CD14-positive monocyte (primary cell): ENCODE measurements around the gene HLA-F. TPM values are rescaled to one million over a fixed set of nuclear protein-coding genes. Genes with fewer than 3 reads are reported as not detected.

Experiments used
- DNase-seq, 3 donors: peaks; one replicate each; pipeline ENCODE4 v3.0.0-alpha.2; 2011 to 2022
- H2AFZ ChIP-seq: 2 replicates; pipeline ENCODE4 v1.6.0; 2012; ENCODE audit warnings: mild to moderate bottlenecking, low read depth, low read length, inconsistent platforms; ENCODE audit not compliant: insufficient read depth, poor library complexity, severe bottlenecking
- H3K27ac ChIP-seq, 2 donors: 1 replicate in 1 of 2; 2 replicates in 1 of 2; pipeline ENCODE4 v1.5.1; 2012 to 2013; ENCODE audit warnings: low read length in 2 of 2, control low read depth in 1 of 2, inconsistent platforms in 1 of 2, low read depth in 1 of 2, mild to moderate bottlenecking in 1 of 2
- H3K27me3 ChIP-seq, 2 donors: one replicate each; pipeline versions ENCODE4 v1.6.0 to v1.6.1; 2011 to 2013; ENCODE audit warnings: low read length in 2 of 2; ENCODE audit not compliant: control insufficient read depth in 2 of 2, insufficient read depth in 2 of 2
- H3K36me3 ChIP-seq, 2 donors: replicated peaks in 1 of 2; 1 replicate in 1 of 2; 2 replicates in 1 of 2; pipeline versions ENCODE4 v1.5.1 to v1.6.1; 2012 to 2013; ENCODE audit warnings: low read length in 2 of 2, control low read depth in 1 of 2, inconsistent platforms in 1 of 2, mild to moderate bottlenecking in 1 of 2; ENCODE audit not compliant: insufficient read depth in 2 of 2, control insufficient read depth in 1 of 2
- H3K4me1 ChIP-seq, 2 donors: 1 replicate in 1 of 2; 2 replicates in 1 of 2; pipeline versions ENCODE4 v1.5.1 to v1.6.1; 2012 to 2013; ENCODE audit warnings: low read length in 2 of 2, control low read depth in 1 of 2, inconsistent platforms in 1 of 2, mild to moderate bottlenecking in 1 of 2, moderate library complexity in 1 of 2; ENCODE audit not compliant: insufficient read depth in 2 of 2, control insufficient read depth in 1 of 2
- H3K4me2 ChIP-seq: replicated peaks from 2 replicates; pipeline ENCODE3; 2012; ENCODE audit warnings: low read length, moderate library complexity, mild to moderate bottlenecking; ENCODE audit not compliant: poor library complexity, severe bottlenecking; ENCODE audit errors: extremely low read depth
- H3K4me3 ChIP-seq, 3 experiments: fragments of 200-600 bp in 1 of 3; sonication (generic) in 1 of 3; replicated peaks in 1 of 3; 1 replicate in 2 of 3; 2 replicates in 1 of 3; pipeline ENCODE4 v1.5.1; 2011 to 2013; ENCODE audit warnings: low read length in 3 of 3, mild to moderate bottlenecking in 3 of 3, control low read depth in 2 of 3, low read depth in 2 of 3, inconsistent platforms in 1 of 3, moderate library complexity in 1 of 3
- H3K79me2 ChIP-seq: 2 replicates; pipeline ENCODE4 v1.6.0; 2012; ENCODE audit warnings: mild to moderate bottlenecking, control low read depth, inconsistent platforms, low read length, moderate library complexity; ENCODE audit not compliant: insufficient read depth
- H3K9ac ChIP-seq: 2 replicates; pipeline ENCODE4 v1.6.0; 2017; ENCODE audit warnings: low read length, mild to moderate bottlenecking; ENCODE audit not compliant: insufficient read depth, poor library complexity, severe bottlenecking
- H3K9me3 ChIP-seq, 2 donors: replicated peaks in 1 of 2; 1 replicate in 1 of 2; 2 replicates in 1 of 2; pipeline versions ENCODE4 v1.5.1 to v1.6.1; 2012 to 2013; ENCODE audit warnings: low read length in 2 of 2, control low read depth in 1 of 2; ENCODE audit not compliant: control insufficient read depth in 1 of 2, insufficient read depth in 1 of 2
- H4K20me1 ChIP-seq: 2 replicates; pipeline ENCODE4 v1.6.0; 2012; ENCODE audit warnings: mild to moderate bottlenecking, low read length, control low read depth, moderate library complexity; ENCODE audit not compliant: insufficient read depth
- H3K27ac Mint-ChIP-seq, 7 donors: one replicate each; pipeline ENCODE4 v1.8.0; 2020; ENCODE audit warnings: mild to moderate bottlenecking in 7 of 7, mixed read lengths in 7 of 7, moderate library complexity in 6 of 7, inconsistent platforms in 2 of 7
- H3K27me3 Mint-ChIP-seq, 3 donors: one replicate each; pipeline ENCODE4 v1.8.0; 2021 to 2022; ENCODE audit warnings: low read depth in 3 of 3, mild to moderate bottlenecking in 3 of 3, mixed read lengths in 3 of 3, moderate library complexity in 3 of 3, inconsistent platforms in 1 of 3
- H3K36me3 Mint-ChIP-seq, 2 donors: one replicate each; pipeline ENCODE4 v1.8.0; 2020; ENCODE audit warnings: mixed read lengths in 2 of 2, inconsistent platforms in 1 of 2, mild to moderate bottlenecking in 1 of 2
- H3K4me1 Mint-ChIP-seq: one replicate; pipeline ENCODE4 v1.8.0; 2020; ENCODE audit warnings: mild to moderate bottlenecking, mixed read lengths
- H3K4me3 Mint-ChIP-seq, 2 donors: one replicate each; pipeline ENCODE4 v1.8.0; 2020; ENCODE audit warnings: mild to moderate bottlenecking in 2 of 2, mixed read lengths in 2 of 2, moderate library complexity in 1 of 2
- H3K9me3 Mint-ChIP-seq, 7 donors: one replicate each; pipeline ENCODE4 v1.8.0; 2020 to 2022; ENCODE audit warnings: mixed read lengths in 7 of 7, mild to moderate bottlenecking in 6 of 7, moderate library complexity in 6 of 7, inconsistent platforms in 2 of 7
- WGBS: methylation state at CpG from one replicate; pipeline ENCODE4 v1.1.5; 2013; ENCODE audit warnings: missing lambda C conversion rate; ENCODE audit not compliant: insufficient coverage; 5-methylcytosine and 5-hydroxymethylcytosine counted together
- intact Hi-C, 2 donors: fragments of 100-400 bp; cut with micrococcal nuclease; formaldehyde crosslinking; loops; one replicate each; pipeline versions ENCODE4 v1.15.0 to v1.15.1; 2023
- polyA plus RNA-seq, 3 donors: library from polyadenylated mRNA; depleted of rRNA in 1 of 3; unstranded in 2 of 3; stranded (reverse) in 1 of 3; fragments of 300-500 nt in 2 of 3; fragments of >200 nt in 1 of 3; fragmentation: Illumina TruSeq in 2 of 3; gene quantifications; 1 replicate in 2 of 3; 2 replicates in 1 of 3; pipeline ENCODE4 v1.2.3, GENCODE V29; 2012 to 2021
- TF ChIP-seq, protein P1 (sequence below): fragments of 200-600 bp; IDR thresholded peaks from one replicate; pipeline ENCODE4 v1.8.0; 2022; ENCODE audit warnings: antibody characterized with exemption, mild to moderate bottlenecking

Gene HLA-F
- polyA plus RNA-seq, 3 donors = 283 to 816 (median 394) TPM

DNA sequence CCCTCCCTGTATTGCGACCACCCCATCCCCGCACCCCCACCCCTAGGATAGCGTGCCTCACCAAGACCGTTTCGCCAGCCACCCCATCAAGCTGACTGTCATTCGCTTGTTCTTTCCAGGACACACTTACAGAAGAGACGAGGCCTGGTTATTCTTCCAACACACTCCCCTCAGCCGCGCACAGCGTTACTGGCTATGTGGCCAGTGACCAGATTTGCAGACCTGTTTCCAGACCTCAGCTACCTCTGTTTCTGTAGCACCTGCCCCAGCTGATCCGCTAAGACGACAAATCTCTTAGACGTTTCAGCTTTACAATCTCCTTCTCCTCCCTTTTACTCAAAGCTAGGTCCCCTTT is 26.1 kb downstream of the HLA-F start:
- intact Hi-C loops = no loop called here
- Mint-ChIP-seq H3K27ac (peak overlapping the region in 5 of 7 donors; percentile 14 to 92 (median 75)), H3K9me3 (peaks cover 0 to 4% (median 0%) of the 10 kb centered on the region in 7 donors), H3K4me1 (peaks cover 46% of the 10 kb centered on the region), H3K4me3 (peak overlapping the region; percentile 99 to 100), H3K36me3 (peaks cover 0 to 19% of the 10 kb centered on the region in 2 donors), H3K27me3 (peaks cover 4 to 19% (median 13%) of the 10 kb centered on the region in 3 donors)
- Histone ChIP-seq H4K20me1 (peaks cover 4% of the 10 kb centered on the region), H2AFZ (peak overlapping the region; percentile 95), H3K4me3 (peak overlapping the region; percentile 49 to 89 (median 62)), H3K9me3 (no peaks in the 10 kb centered on the region), H3K79me2 (peaks cover 9% of the 10 kb centered on the region), H3K27me3 (peaks cover 0 to 8% of the 10 kb centered on the region in 2 donors), H3K9ac (peak overlapping the region; percentile 71), H3K27ac (peak overlapping the region in 1 of 2 donors; percentile 54), H3K4me2 (peak overlapping the region; percentile 91), H3K36me3 (peaks cover 0 to 8% of the 10 kb centered on the region in 2 donors), H3K4me1 (peaks cover 23 to 39% of the 10 kb centered on the region in 2 donors)
- TF ChIP-seq, protein P1, sequence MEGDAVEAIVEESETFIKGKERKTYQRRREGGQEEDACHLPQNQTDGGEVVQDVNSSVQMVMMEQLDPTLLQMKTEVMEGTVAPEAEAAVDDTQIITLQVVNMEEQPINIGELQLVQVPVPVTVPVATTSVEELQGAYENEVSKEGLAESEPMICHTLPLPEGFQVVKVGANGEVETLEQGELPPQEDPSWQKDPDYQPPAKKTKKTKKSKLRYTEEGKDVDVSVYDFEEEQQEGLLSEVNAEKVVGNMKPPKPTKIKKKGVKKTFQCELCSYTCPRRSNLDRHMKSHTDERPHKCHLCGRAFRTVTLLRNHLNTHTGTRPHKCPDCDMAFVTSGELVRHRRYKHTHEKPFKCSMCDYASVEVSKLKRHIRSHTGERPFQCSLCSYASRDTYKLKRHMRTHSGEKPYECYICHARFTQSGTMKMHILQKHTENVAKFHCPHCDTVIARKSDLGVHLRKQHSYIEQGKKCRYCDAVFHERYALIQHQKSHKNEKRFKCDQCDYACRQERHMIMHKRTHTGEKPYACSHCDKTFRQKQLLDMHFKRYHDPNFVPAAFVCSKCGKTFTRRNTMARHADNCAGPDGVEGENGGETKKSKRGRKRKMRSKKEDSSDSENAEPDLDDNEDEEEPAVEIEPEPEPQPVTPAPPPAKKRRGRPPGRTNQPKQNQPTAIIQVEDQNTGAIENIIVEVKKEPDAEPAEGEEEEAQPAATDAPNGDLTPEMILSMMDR = no peak
- 3% methylated on average over 10 of the region's 13 CpGs for WGBS
- no peak for DNase-seq

DNA sequence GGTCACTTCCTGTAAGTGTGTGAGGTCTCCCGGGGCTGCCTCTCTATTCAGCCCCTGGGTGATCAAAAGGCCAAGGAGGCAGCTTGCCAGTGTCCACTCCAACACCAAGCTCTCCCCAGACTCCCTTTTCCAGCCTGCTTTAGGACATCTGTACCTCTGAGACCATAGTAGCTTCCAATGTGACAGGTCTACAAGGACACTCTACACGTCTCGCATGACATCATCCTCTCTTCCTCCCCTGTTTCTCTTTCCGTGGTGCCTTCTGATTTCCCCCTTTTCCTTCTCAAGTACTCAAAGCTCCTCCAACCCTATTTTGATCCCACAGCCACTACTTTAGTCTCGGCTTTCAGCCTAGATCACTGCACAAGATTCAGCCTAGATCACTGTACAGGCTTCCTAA is 26.4 kb downstream of the HLA-F start:
- peaks cover 0 to 4% (median 0%) of the 10 kb centered on the region in 7 donors for H3K9me3 Mint-ChIP-seq
- H3K4me1 Mint-ChIP-seq = peaks cover 46% of the 10 kb centered on the region
- peak overlapping the region; percentile 49 to 89 (median 62) for H3K4me3 ChIP-seq
- H3K79me2 ChIP-seq = peaks cover 9% of the 10 kb centered on the region
- DNase-seq = peak in 2 of 3 donors; percentile 21 to 40
- H3K9ac ChIP-seq = peak overlapping the region; percentile 71
- H3K27me3 Mint-ChIP-seq = peaks cover 4 to 19% (median 13%) of the 10 kb centered on the region in 3 donors
- H3K4me1 ChIP-seq = peaks cover 23 to 39% of the 10 kb centered on the region in 2 donors
- peak overlapping the region; percentile 95 for H2AFZ ChIP-seq
- H3K36me3 ChIP-seq = peaks cover 0 to 4% of the 10 kb centered on the region in 2 donors
- H3K4me2 ChIP-seq = peak overlapping the region; percentile 91
- TF ChIP-seq, protein P1 = no peak
- H3K27ac ChIP-seq = no peak overlapping the region
- peak overlapping the region in 4 of 7 donors; percentile 14 to 92 (median 78) for H3K27ac Mint-ChIP-seq
- 43% methylated on average over 4 of the region's 5 CpGs for WGBS
- H4K20me1 ChIP-seq = peaks cover 4% of the 10 kb centered on the region
- H3K9me3 ChIP-seq = no peaks in the 10 kb centered on the region
- H3K27me3 ChIP-seq = peaks cover 0 to 8% of the 10 kb centered on the region in 2 donors
- intact Hi-C loops = loop anchor here (5.0 kb wide), 2 partner anchors 42 to 97 kb away; no protein-coding TSS in a partner anchor
- H3K4me3 Mint-ChIP-seq = peak overlapping the region; percentile 99 to 100
- peaks cover 0 to 20% of the 10 kb centered on the region in 2 donors for H3K36me3 Mint-ChIP-seq
